SK-N-SH treated with all-trans-retinoic acid at 6 μM for 48 hours (cell line): Measurements from ENCODE around the gene KCNH5.
A peak's percentile ranks its signal among the peaks of the same experiment; 100 is the strongest.

Experiments used
- ATAC-seq: fragments of 200-7000 bp; cut with Tn5 transposase; 3 replicates; pipeline ENCODE4 v1.9.1; 2020; ENCODE audit warnings: mild to moderate bottlenecking, moderate library complexity
- ARNTL ChIP-seq: fragments of 450-650 bp; formaldehyde crosslinking; IDR thresholded peaks from 2 replicates; pipeline ENCODE4 v1.5.0; 2020; ENCODE audit warnings: low read depth, mild to moderate bottlenecking, moderate library complexity, borderline replicate concordance
- BACH2 ChIP-seq: fragments of 250-450 bp; sonication (Bioruptor Pico); IDR thresholded peaks from 2 replicates; pipeline ENCODE4 v1.9.0; 2021; ENCODE audit warnings: mild to moderate bottlenecking, borderline replicate concordance
- CREB5 ChIP-seq: fragments of 250-450 bp; sonication (Bioruptor Pico); IDR thresholded peaks from 2 replicates; pipeline ENCODE4 v1.5.1; 2020; ENCODE audit warnings: low read depth, mild to moderate bottlenecking, moderate library complexity
- CSDC2 ChIP-seq: fragments of 250-450 bp; sonication (Bioruptor Pico); IDR thresholded peaks from 2 replicates; pipeline ENCODE4 v1.5.0; 2020; ENCODE audit warnings: mild to moderate bottlenecking, moderate library complexity
- CSRNP3 ChIP-seq: fragments of 250-450 bp; sonication (Bioruptor Pico); IDR thresholded peaks from 2 replicates; pipeline ENCODE4 v1.5.1; 2021; ENCODE audit warnings: mild to moderate bottlenecking, moderate library complexity
- ESRRG ChIP-seq: fragments of 250-450 bp; sonication (Bioruptor Pico); IDR thresholded peaks from 2 replicates; pipeline ENCODE4 v1.6.1; 2021; ENCODE audit warnings: mild to moderate bottlenecking
- GLIS3 ChIP-seq: fragments of 250-450 bp; sonication (Bioruptor Pico); IDR thresholded peaks from 2 replicates; pipeline ENCODE4 v1.5.0; 2020; ENCODE audit warnings: mild to moderate bottlenecking, moderate library complexity
- ISL1 ChIP-seq: fragments of 250-450 bp; sonication (Bioruptor Pico); IDR thresholded peaks from 2 replicates; pipeline ENCODE4 v2.1.2; 2022; ENCODE audit warnings: mild to moderate bottlenecking, moderate library complexity
- OSR1 ChIP-seq: fragments of 250-450 bp; sonication (Bioruptor Pico); IDR thresholded peaks from 2 replicates; pipeline ENCODE4 v1.8.0; 2022; ENCODE audit warnings: moderate library complexity, mild to moderate bottlenecking, inconsistent platforms
- PATZ1 ChIP-seq: fragments of 250-450 bp; sonication (Bioruptor Pico); IDR thresholded peaks from 2 replicates; pipeline ENCODE4 v1.8.0; 2020; ENCODE audit warnings: mild to moderate bottlenecking, moderate library complexity, borderline replicate concordance
- POU6F1 ChIP-seq: fragments of 250-450 bp; sonication (Bioruptor Pico); IDR thresholded peaks from 2 replicates; pipeline ENCODE4 v1.8.0; 2021; ENCODE audit warnings: low read depth, mild to moderate bottlenecking, moderate library complexity, borderline replicate concordance
- PPARA ChIP-seq: fragments of 250-450 bp; sonication (Bioruptor Pico); IDR thresholded peaks from 2 replicates; pipeline ENCODE4 v1.5.0; 2020; ENCODE audit warnings: mild to moderate bottlenecking, borderline replicate concordance
- RARB ChIP-seq: fragments of 250-450 bp; sonication (Bioruptor Pico); IDR thresholded peaks from 2 replicates; pipeline ENCODE4 v1.8.0; 2021; ENCODE audit warnings: mild to moderate bottlenecking, moderate library complexity
- SNAI2 ChIP-seq: fragments of 250-450 bp; sonication (Bioruptor Pico); IDR thresholded peaks from 2 replicates; pipeline ENCODE4 v1.5.0; 2020; ENCODE audit warnings: mild to moderate bottlenecking, moderate library complexity
- TCF4 ChIP-seq: fragments of 250-450 bp; sonication (Bioruptor Pico); IDR thresholded peaks from 2 replicates; pipeline ENCODE4 v1.8.0; 2021; ENCODE audit warnings: mild to moderate bottlenecking, moderate library complexity, borderline replicate concordance
- TOX ChIP-seq: fragments of 250-450 bp; sonication (Bioruptor Pico); IDR thresholded peaks from 2 replicates; pipeline ENCODE4 v1.8.0; 2021; ENCODE audit warnings: mild to moderate bottlenecking, moderate library complexity, borderline replicate concordance
- TSHZ2 ChIP-seq: fragments of 250-450 bp; sonication (Bioruptor Pico); IDR thresholded peaks from 2 replicates; pipeline ENCODE4 v1.5.0; 2020; ENCODE audit warnings: mild to moderate bottlenecking, moderate library complexity
- ZC3H10 ChIP-seq: fragments of 250-450 bp; sonication (Bioruptor Pico); IDR thresholded peaks from 2 replicates; pipeline ENCODE4 v1.5.1; 2021; ENCODE audit warnings: mild to moderate bottlenecking, moderate library complexity
- ZFP3 ChIP-seq: fragments of 250-450 bp; sonication (Bioruptor Pico); IDR thresholded peaks from 2 replicates; pipeline ENCODE4 v1.5.0; 2020; ENCODE audit warnings: mild to moderate bottlenecking, moderate library complexity
- ZFP30 ChIP-seq: fragments of 450-650 bp; formaldehyde crosslinking; IDR thresholded peaks from 2 replicates; pipeline ENCODE4 v1.5.0; 2022; ENCODE audit warnings: mild to moderate bottlenecking, moderate library complexity
- ZNF565 ChIP-seq: fragments of 450-650 bp; formaldehyde crosslinking; conservative IDR thresholded peaks from 2 replicates; pipeline ENCODE4 v1.5.0; 2020; ENCODE audit warnings: low read depth, mild to moderate bottlenecking, moderate library complexity
- ZNF70 ChIP-seq: fragments of 450-650 bp; formaldehyde crosslinking; IDR thresholded peaks from 2 replicates; pipeline ENCODE4 v1.5.0; 2020; ENCODE audit warnings: mild to moderate bottlenecking, moderate library complexity
- ZNF8 ChIP-seq: fragments of 450-650 bp; formaldehyde crosslinking; IDR thresholded peaks from 2 replicates; pipeline ENCODE4 v1.5.0; 2020; ENCODE audit warnings: mild to moderate bottlenecking, moderate library complexity

The KCNH5 gene

GRCh38 chr14:62896932-62897456 is 148.3 kb downstream of the KCNH5 start:
- ATAC-seq, result no peak
- TF ChIP-seq ISL1, result peak; percentile 95
- peak; percentile 29; the same call in 1 of the 2 replicates for TF ChIP-seq PATZ1
- TF ChIP-seq ZNF8 (CRISPR knock-in tag), result peak; percentile 62
- peak; percentile 83; the same call in 1 of the 2 replicates for TF ChIP-seq ESRRG (CRISPR knock-in tag)
- peak; percentile 92 for TF ChIP-seq CSRNP3 (CRISPR knock-in tag)
- TF ChIP-seq ZFP30 (CRISPR knock-in tag), result no peak
- peak; percentile 74; the same call in 1 of the 2 replicates for TF ChIP-seq CREB5 (CRISPR knock-in tag)
- peak; percentile 92 for TF ChIP-seq TSHZ2 (CRISPR knock-in tag)
- no peak; the same call in 1 of the 2 replicates for TF ChIP-seq ZFP3
- peak; percentile 98 for TF ChIP-seq TCF4 (CRISPR knock-in tag)
- TF ChIP-seq CSDC2 (CRISPR knock-in tag), result no peak
- no peak for TF ChIP-seq TOX
- 0 out of 2 replicates have a peak, but pooled peaks have one; percentile 81 for TF ChIP-seq ZNF565 (CRISPR knock-in tag)
- TF ChIP-seq GLIS3 (CRISPR knock-in tag), result 0 out of 2 replicates have a peak, but pooled peaks have one; percentile 63
- TF ChIP-seq POU6F1 (CRISPR knock-in tag), result no peak
- TF ChIP-seq BACH2 (CRISPR knock-in tag), result no peak
- no peak for TF ChIP-seq OSR1 (CRISPR knock-in tag)
- peak; percentile 33; the same call in 1 of the 2 replicates for TF ChIP-seq SNAI2
- TF ChIP-seq ARNTL (CRISPR knock-in tag), result no peak
- TF ChIP-seq PPARA (CRISPR knock-in tag), result no peak; the same call in 1 of the 2 replicates
- TF ChIP-seq ZNF70 (CRISPR knock-in tag), result no peak
- no peak for TF ChIP-seq RARB (CRISPR knock-in tag)
- no peak for TF ChIP-seq ZC3H10 (CRISPR knock-in tag)

- no peak for ATAC-seq
- TF ChIP-seq SNAI2, result no peak
- no peak for TF ChIP-seq BACH2 (CRISPR knock-in tag)
- TF ChIP-seq CREB5 (CRISPR knock-in tag), result no peak
- no peak for TF ChIP-seq CSDC2 (CRISPR knock-in tag)
- TF ChIP-seq ISL1, result peak; percentile 52; the same call in 1 of the 2 replicates
- TF ChIP-seq ESRRG (CRISPR knock-in tag), result no peak
- TF ChIP-seq TCF4 (CRISPR knock-in tag), result peak; percentile 84; the same call in 1 of the 2 replicates
- TF ChIP-seq ZNF8 (CRISPR knock-in tag), result no peak
- peak; percentile 76 for TF ChIP-seq TSHZ2 (CRISPR knock-in tag)
- no peak for TF ChIP-seq ZFP3
- no peak for TF ChIP-seq POU6F1 (CRISPR knock-in tag)
- no peak for TF ChIP-seq OSR1 (CRISPR knock-in tag)
- TF ChIP-seq ZC3H10 (CRISPR knock-in tag), result no peak
- TF ChIP-seq GLIS3 (CRISPR knock-in tag), result no peak
- no peak for TF ChIP-seq ZNF70 (CRISPR knock-in tag)
- TF ChIP-seq ARNTL (CRISPR knock-in tag), result no peak
These were observed 150.5 kb downstream of the KCNH5 start for GRCh38 chr14:62894736-62895135.
